Measurements from ENCODE around the gene POM121L2. TPM values are rescaled to one million over a fixed set of nuclear protein-coding genes. Genes with fewer than 3 reads are reported as not detected.

The POM121L2 gene
- total and polyA plus RNA-seq, 9 of the 15 experiments (the other 6 are each of a cell fraction or from before 2014, with no cell fraction given), result 0.23 to 0.45 TPM; not detected in 7

DNA sequence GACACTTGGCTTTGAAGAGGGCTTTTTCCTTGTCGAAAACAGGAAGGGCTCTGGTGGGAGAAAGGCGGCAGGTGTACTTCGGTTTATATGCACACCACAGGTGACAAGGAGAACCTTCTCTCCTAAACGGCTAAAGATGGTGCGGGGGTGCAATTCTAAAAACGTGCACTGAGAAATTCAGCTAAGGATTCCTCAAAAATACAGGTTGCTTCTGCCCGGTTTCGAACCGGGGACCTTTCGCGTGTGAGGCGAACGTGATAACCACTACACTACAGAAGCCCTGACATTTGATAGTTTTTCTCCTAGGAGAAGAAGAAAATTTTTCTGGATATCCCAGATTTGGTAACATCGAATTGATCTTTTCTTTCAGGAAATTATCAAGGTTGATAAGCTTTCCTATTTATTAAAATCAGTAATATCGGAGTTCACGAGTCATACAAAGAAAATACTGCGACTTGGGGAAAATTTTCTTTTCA is 32.0 kb downstream of the POM121L2 start (continued):
- TF ChIP-seq STAT5A (IDR thresholded peaks at IDR 0.05; ENCODE audit: borderline replicate concordance, low read length) (peak; percentile 31; the same call in 1 of the 2 replicates), GATAD2B (IDR thresholded peaks at IDR 0.05; ENCODE audit: borderline replicate concordance) (peak; percentile 70), ZNF184 (CRISPR knock-in tag; IDR thresholded peaks at IDR 0.05) (no peak), NFE2L1 (tag; IDR thresholded peaks at IDR 0.05; ENCODE audit: borderline replicate concordance, low read depth) (no peak), FOXK1 (CRISPR knock-in tag; IDR thresholded peaks at IDR 0.05; ENCODE audit: borderline replicate concordance) (0 out of 2 replicates have a peak, but pooled peaks have one; percentile 55), MTA3 (IDR thresholded peaks at IDR 0.05; ENCODE audit: borderline replicate concordance) (peak; percentile 21; the same call in 1 of the 2 replicates), FOXM1 (IDR thresholded peaks at IDR 0.05; ENCODE audit: low read depth) (peak; percentile 63; the same call in 1 of the 2 replicates), FOXM1 (CRISPR knock-in tag; IDR thresholded peaks at IDR 0.05; ENCODE audit: low read depth) (no peak), POLR3A (IDR thresholded peaks at IDR 0.05; ENCODE audit: borderline replicate concordance, extremely low read depth, insufficient read depth, insufficient read length) (peak; percentile 95), HDAC8 (tag; IDR thresholded peaks at IDR 0.05) (no peak)
- TF ChIP-seq, protein P1, sequence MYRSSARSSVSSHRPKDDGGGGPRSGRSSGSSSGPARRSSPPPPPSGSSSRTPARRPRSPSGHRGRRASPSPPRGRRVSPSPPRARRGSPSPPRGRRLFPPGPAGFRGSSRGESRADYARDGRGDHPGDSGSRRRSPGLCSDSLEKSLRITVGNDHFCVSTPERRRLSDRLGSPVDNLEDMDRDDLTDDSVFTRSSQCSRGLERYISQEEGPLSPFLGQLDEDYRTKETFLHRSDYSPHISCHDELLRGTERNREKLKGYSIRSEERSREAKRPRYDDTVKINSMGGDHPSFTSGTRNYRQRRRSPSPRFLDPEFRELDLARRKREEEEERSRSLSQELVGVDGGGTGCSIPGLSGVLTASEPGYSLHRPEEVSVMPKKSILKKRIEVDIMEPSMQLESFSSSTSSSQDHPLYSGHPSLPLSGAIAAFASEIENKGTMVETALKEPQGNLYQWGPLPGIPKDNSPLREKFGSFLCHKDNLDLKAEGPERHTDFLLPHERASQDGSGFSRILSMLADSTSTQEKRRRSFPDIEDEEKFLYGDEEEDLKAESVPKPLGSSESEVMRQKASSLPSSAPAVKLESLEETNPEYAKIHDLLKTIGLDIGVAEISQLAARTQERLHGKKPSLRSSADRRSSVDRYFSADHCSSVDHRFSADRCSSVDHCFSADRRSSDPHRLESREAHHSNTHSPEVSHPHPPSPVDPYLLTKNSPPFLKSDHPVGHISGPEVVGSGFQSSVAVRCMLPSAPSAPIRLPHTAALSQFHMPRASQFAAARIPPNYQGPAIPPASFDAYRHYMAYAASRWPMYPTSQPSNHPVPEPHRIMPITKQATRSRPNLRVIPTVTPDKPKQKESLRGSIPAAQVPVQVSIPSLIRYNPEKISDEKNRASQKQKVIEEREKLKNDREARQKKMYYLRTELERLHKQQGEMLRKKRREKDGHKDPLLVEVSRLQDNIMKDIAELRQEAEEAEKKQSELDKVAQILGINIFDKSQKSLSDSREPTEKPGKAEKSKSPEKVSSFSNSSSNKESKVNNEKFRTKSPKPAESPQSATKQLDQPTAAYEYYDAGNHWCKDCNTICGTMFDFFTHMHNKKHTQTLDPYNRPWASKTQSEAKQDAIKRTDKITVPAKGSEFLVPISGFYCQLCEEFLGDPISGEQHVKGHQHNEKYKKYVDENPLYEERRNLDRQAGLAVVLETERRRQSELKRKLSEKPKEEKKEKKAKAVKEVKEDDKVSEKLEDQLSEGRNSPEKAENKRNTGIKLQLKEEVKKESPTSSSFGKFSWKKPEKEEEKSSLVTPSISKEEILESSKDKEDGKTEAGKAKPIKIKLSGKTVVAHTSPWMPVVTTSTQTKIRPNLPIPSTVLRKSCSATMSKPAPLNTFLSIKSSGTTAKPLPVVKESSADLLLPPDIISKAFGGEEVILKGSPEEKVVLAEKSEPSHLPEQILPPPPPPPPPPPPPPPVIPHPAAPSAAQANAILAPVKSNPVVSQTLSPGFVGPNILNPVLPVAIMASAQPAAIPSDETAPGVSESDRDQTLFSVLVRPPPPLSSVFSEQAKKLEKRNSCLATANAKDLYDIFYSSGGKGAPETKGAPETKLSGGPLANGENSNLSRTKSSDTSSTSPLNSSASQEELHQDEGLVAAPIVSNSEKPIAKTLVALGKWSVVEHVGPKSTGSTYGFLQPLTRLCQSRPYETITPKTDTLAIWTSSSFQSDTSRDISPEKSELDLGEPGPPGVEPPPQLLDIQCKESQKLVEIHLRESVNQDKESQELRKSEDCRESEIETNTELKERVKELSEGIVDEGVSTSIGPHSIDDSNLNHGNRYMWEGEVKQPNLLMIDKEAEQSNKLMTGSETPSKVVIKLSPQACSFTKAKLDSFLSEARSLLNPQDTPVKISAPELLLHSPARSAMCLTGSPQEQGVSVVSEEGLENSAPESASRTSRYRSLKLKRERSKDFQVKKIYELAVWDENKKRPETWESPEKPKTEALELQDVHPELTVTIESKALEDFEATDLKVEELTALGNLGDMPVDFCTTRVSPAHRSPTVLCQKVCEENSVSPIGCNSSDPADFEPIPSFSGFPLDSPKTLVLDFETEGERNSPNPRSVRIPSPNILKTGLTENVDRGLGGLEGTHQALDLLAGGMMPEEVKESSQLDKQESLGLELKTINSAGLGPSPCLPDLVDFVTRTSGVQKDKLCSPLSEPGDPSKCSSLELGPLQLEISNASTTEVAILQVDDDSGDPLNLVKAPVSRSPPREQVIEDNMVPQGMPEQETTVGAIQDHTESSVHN (IDR thresholded peaks at IDR 0.05; ENCODE audit: borderline replicate concordance in 1 of 2, low read depth in 1 of 2), result no peak
- TF ChIP-seq, protein P2, sequence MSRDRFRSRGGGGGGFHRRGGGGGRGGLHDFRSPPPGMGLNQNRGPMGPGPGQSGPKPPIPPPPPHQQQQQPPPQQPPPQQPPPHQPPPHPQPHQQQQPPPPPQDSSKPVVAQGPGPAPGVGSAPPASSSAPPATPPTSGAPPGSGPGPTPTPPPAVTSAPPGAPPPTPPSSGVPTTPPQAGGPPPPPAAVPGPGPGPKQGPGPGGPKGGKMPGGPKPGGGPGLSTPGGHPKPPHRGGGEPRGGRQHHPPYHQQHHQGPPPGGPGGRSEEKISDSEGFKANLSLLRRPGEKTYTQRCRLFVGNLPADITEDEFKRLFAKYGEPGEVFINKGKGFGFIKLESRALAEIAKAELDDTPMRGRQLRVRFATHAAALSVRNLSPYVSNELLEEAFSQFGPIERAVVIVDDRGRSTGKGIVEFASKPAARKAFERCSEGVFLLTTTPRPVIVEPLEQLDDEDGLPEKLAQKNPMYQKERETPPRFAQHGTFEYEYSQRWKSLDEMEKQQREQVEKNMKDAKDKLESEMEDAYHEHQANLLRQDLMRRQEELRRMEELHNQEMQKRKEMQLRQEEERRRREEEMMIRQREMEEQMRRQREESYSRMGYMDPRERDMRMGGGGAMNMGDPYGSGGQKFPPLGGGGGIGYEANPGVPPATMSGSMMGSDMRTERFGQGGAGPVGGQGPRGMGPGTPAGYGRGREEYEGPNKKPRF (IDR thresholded peaks at IDR 0.05; ENCODE audit: low read depth, low read length), result no peak
- TF ChIP-seq, protein P3, sequence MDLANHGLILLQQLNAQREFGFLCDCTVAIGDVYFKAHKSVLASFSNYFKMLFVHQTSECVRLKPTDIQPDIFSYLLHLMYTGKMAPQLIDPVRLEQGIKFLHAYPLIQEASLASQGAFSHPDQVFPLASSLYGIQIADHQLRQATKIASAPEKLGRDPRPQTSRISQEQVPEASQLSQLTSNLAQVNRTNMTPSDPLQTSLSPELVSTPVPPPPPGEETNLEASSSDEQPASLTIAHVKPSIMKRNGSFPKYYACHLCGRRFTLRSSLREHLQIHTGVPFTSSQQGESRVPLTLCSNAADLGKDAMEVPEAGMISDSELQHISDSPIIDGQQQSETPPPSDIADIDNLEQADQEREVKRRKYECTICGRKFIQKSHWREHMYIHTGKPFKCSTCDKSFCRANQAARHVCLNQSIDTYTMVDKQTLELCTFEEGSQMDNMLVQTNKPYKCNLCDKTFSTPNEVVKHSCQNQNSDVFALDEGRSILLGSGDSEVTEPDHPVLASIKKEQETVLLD (IDR thresholded peaks at IDR 0.05), result no peak; the same call in 1 of the 2 replicates
- TF ChIP-seq, protein P4, sequence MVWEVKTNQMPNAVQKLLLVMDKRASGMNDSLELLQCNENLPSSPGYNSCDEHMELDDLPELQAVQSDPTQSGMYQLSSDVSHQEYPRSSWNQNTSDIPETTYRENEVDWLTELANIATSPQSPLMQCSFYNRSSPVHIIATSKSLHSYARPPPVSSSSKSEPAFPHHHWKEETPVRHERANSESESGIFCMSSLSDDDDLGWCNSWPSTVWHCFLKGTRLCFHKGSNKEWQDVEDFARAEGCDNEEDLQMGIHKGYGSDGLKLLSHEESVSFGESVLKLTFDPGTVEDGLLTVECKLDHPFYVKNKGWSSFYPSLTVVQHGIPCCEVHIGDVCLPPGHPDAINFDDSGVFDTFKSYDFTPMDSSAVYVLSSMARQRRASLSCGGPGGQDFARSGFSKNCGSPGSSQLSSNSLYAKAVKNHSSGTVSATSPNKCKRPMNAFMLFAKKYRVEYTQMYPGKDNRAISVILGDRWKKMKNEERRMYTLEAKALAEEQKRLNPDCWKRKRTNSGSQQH (CRISPR knock-in tag; IDR thresholded peaks at IDR 0.05), result no peak
